ENCODE data around the gene WRAP53. TPM values are rescaled to one million over a fixed set of nuclear protein-coding genes. Genes with fewer than 3 reads are reported as not detected.

The WRAP53 gene
- total and polyA plus RNA-seq, 7 donors, result 4.5 to 14.4 (median 6.5) TPM

- peaks cover 7 to 24% of the 10 kb centered on the region in 2 donors for H3K36me3 ChIP-seq (ENCODE audit: insufficient read depth in 1 of 2, low read depth in 1 of 2)
- WGBS, 3 donors, result 90 to 91% (median 90%) methylated on average over 13 of the region's 13 CpGs
- peaks cover 7% of the 10 kb centered on the region for H3K4me1 ChIP-seq
- no peaks in the 10 kb centered on the region for H3K9me3 ChIP-seq
- no peak for TF ChIP-seq CTCF (IDR thresholded peaks at IDR 0.05)
- ATAC-seq (no peak), DNase-seq (no peak)
- H3K27ac ChIP-seq, result no peak overlapping the region
- peaks cover 0 to 50% (median 17%) of the 10 kb centered on the region in 3 donors for H3K27me3 ChIP-seq (ENCODE audit: insufficient read depth in 3 of 3, low read length in 2 of 3)
- H3K4me3 ChIP-seq, result no peak overlapping the region
- intact Hi-C loops (cut with DNase I), result no loop called here
Observed at GRCh38 chr17:7702776-7703175, 14.5 kb downstream of the WRAP53 start.

- WGBS, 3 donors, result 48 to 55% (median 51%) methylated on average over 24 of the region's 24 CpGs
- Histone ChIP-seq H3K27ac (no peak overlapping the region), H3K36me3 (ENCODE audit: insufficient read depth in 1 of 2, low read depth in 1 of 2) (peaks cover 7 to 24% of the 10 kb centered on the region in 2 donors), H3K9me3 (no peaks in the 10 kb centered on the region), H3K4me1 (peaks cover 7% of the 10 kb centered on the region), H3K4me3 (no peak overlapping the region), H3K27me3 (ENCODE audit: insufficient read depth in 3 of 3, low read length in 2 of 3) (peaks cover 0 to 50% (median 18%) of the 10 kb centered on the region in 3 donors)
- ATAC-seq (peak in 1 of 4 donors; percentile 13), DNase-seq (no peak)
- TF ChIP-seq CTCF (IDR thresholded peaks at IDR 0.05), result no peak
- intact Hi-C loops (cut with DNase I), result no loop called here
Observed at GRCh38 chr17:7703584-7704479, 15.6 kb downstream of the WRAP53 start.

- H3K4me1 ChIP-seq, result peaks cover 7% of the 10 kb centered on the region
- intact Hi-C loops (cut with DNase I), result no loop called here
- H3K36me3 ChIP-seq (ENCODE audit: insufficient read depth in 1 of 2, low read depth in 1 of 2), result peaks cover 7 to 24% of the 10 kb centered on the region in 2 donors
- no peak for DNase-seq
- ATAC-seq, result no peak
- TF ChIP-seq CTCF (IDR thresholded peaks at IDR 0.05), result no peak
- 2 to 3% (median 3%) methylated on average over 30 to 39 of the region's 45 CpGs for WGBS, 3 donors
- H3K4me3 ChIP-seq, result peak within 1 kb of the TSS; percentile 49
- peaks cover 0 to 57% (median 21%) of the 10 kb centered on the region in 3 donors for H3K27me3 ChIP-seq (ENCODE audit: insufficient read depth in 3 of 3, low read length in 2 of 3)
- H3K9me3 ChIP-seq, result no peaks in the 10 kb centered on the region
- no peak within 1 kb of the TSS for H3K27ac ChIP-seq
Observed at GRCh38 chr17:7704601-7705268, 16.5 kb downstream of the WRAP53 start, which contains the start of gene EFNB3. Gene EFNB3 (plus strand): TSS chr17:7705202. CDS start chr17:7705599, 397 bp downstream.

GRCh38 chr17:7705269-7706255 lies 17.3 kb downstream of the WRAP53 start:
- Histone ChIP-seq H3K4me1 (peaks cover 7% of the 10 kb centered on the region), H3K9me3 (no peaks in the 10 kb centered on the region), H3K36me3 (ENCODE audit: insufficient read depth in 1 of 2, low read depth in 1 of 2) (peaks cover 7 to 24% of the 10 kb centered on the region in 2 donors), H3K4me3 (peak overlapping the region; percentile 49), H3K27ac (no peak overlapping the region), H3K27me3 (ENCODE audit: insufficient read depth in 3 of 3, low read length in 2 of 3) (peaks cover 0 to 60% (median 21%) of the 10 kb centered on the region in 3 donors)
- TF ChIP-seq CTCF (IDR thresholded peaks at IDR 0.05), result no peak
- ATAC-seq (no peak), DNase-seq (no peak)
- intact Hi-C loops (cut with DNase I), result no loop called here
- WGBS, 3 donors, result 5 to 9% (median 6%) methylated on average over 40 to 50 of the region's 50 CpGs

Measured in psoas muscle (tissue), 8 donors.